Measurements from ENCODE around the gene CWC15.
A peak's percentile ranks its signal among the peaks of the same experiment; 100 is the strongest.

The CWC15 gene

GRCh38 chr11:94968334-94968958, 4.9 kb downstream of the CWC15 start:
- H3K27ac ChIP-seq: no peak overlapping the region
- peak; percentile 74 for TF ChIP-seq CTCF (IDR thresholded peaks at IDR 0.05)
- no peak for TF ChIP-seq ZFX (IDR thresholded peaks at IDR 0.05; ENCODE audit: borderline replicate concordance)

GRCh38 chr11:94964934-94965333, 8.4 kb downstream of the CWC15 start:
- no peak overlapping the region for H3K27ac ChIP-seq
- TF ChIP-seq CTCF (IDR thresholded peaks at IDR 0.05) (no peak), ZFX (IDR thresholded peaks at IDR 0.05; ENCODE audit: borderline replicate concordance) (no peak)

- TF ChIP-seq CTCF (IDR thresholded peaks at IDR 0.05): no peak
- TF ChIP-seq ZFX (IDR thresholded peaks at IDR 0.05; ENCODE audit: borderline replicate concordance): no peak
These were observed 12.1 kb downstream of the CWC15 start for GRCh38 chr11:94961255-94961654.

GRCh38 chr11:94960488-94960887, 12.9 kb downstream of the CWC15 start:
- no peak overlapping the region for H3K27ac ChIP-seq
- TF ChIP-seq ZFX (IDR thresholded peaks at IDR 0.05; ENCODE audit: borderline replicate concordance) (no peak), CTCF (IDR thresholded peaks at IDR 0.05) (no peak)

More at GRCh38 chr11:94961255-94961654, 12.1 kb downstream of the CWC15 start:
- H3K27ac ChIP-seq: no peak overlapping the region

- H3K27ac ChIP-seq: no peak overlapping the region
- TF ChIP-seq ZFX (IDR thresholded peaks at IDR 0.05; ENCODE audit: borderline replicate concordance): no peak
- no peak for TF ChIP-seq CTCF (IDR thresholded peaks at IDR 0.05)
These were observed 14.2 kb downstream of the CWC15 start for GRCh38 chr11:94959179-94959578.

GRCh38 chr11:94958121-94958696, 15.1 kb downstream of the CWC15 start:
- H3K27ac ChIP-seq: no peak overlapping the region
- no peak for TF ChIP-seq CTCF (IDR thresholded peaks at IDR 0.05)
- TF ChIP-seq ZFX (IDR thresholded peaks at IDR 0.05; ENCODE audit: borderline replicate concordance): no peak

- no peak overlapping the region for H3K27ac ChIP-seq
- TF ChIP-seq ZFX (IDR thresholded peaks at IDR 0.05; ENCODE audit: borderline replicate concordance): no peak
- TF ChIP-seq CTCF (IDR thresholded peaks at IDR 0.05): no peak
These were observed 16.4 kb downstream of the CWC15 start for GRCh38 chr11:94956963-94957362.

All from 22Rv1 (cell line).